ENCODE measurements around the gene MAP3K4. TPM values are rescaled to one million over a fixed set of nuclear protein-coding genes. Genes with fewer than 3 reads are reported as not detected.

MAP3K4 gene
- total RNA-seq, 4 donors from 2014 or later, result 22.5 to 38.0 (median 27.4) TPM

DNA sequence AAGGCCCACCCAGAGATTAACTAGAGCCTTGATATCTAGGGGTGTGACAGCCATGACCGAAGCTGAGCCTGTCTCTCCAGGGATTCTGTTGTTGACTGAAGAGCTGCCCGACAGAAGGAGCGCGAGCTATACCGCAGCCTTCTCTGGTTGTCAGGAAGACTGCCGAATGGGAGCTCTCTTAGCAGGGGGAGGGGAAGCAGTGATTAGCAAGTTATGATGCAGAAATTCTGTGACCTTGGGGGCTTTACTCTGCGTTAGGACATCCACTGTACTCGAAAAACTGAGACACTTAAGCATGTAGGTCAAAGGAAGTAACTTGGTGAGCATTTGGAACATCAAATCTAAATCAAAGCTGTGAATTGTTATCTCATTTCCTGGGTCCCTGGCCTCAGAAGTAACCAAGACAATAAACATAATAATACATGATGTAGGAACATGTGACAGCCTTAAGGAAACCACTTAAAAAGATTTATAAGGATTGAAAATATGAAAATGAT is 84.7 kb downstream of the MAP3K4 start:
- Histone ChIP-seq H3K27me3 (no peaks in the 10 kb centered on the region), H3K36me3 (peaks cover 0 to 96% (median 3%) of the 10 kb centered on the region in 3 donors), H3K9me3 (no peaks in the 10 kb centered on the region), H3K27ac (no peak overlapping the region), H3K4me1 (no peaks in the 10 kb centered on the region), H3K4me3 (no peak overlapping the region)
- no peak for DNase-seq
- WGBS, 2 donors, result 87 to 92% methylated on average over 7 to 8 of the region's 8 CpGs
- intact Hi-C loops (cut with DNase I), result no loop called here
- peak in 1 of 4 donors; percentile 19 for TF ChIP-seq POLR2A (IDR thresholded peaks at IDR 0.05)
- TF ChIP-seq, protein P1, sequence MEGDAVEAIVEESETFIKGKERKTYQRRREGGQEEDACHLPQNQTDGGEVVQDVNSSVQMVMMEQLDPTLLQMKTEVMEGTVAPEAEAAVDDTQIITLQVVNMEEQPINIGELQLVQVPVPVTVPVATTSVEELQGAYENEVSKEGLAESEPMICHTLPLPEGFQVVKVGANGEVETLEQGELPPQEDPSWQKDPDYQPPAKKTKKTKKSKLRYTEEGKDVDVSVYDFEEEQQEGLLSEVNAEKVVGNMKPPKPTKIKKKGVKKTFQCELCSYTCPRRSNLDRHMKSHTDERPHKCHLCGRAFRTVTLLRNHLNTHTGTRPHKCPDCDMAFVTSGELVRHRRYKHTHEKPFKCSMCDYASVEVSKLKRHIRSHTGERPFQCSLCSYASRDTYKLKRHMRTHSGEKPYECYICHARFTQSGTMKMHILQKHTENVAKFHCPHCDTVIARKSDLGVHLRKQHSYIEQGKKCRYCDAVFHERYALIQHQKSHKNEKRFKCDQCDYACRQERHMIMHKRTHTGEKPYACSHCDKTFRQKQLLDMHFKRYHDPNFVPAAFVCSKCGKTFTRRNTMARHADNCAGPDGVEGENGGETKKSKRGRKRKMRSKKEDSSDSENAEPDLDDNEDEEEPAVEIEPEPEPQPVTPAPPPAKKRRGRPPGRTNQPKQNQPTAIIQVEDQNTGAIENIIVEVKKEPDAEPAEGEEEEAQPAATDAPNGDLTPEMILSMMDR (IDR thresholded peaks at IDR 0.05), result no peak

DNA sequence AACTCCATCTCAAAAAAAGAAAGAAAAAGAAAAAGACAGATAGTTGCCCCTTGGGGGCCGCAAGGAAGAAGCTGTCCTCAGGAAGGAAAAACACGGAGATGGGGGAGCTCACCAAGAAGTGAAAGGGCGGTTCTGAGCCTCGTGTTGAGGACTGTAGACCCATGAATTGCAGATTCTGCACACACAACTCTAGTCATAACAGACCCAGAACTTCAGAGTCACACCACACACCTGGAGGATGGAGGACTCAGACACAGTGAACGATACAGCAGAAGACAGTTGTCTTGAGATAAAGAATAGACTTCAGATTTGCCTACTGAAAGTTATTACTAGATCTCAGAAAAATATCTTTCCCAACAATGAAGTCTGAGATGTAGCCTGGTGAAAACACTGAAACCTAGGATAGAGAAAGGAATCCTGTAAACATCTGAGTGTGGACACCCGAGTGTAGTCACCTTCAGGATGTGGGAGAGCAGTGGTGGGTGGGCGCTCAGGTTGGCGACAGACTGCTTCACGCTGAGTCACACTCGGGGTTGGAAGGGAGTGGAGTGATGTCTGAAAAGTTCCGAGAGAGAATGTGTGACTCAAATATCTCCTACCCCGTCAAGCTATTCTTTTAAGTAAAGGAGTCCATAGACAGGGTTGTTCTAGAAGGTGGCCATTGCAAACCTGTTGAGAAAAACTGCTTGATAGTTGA is 88.1 kb downstream of the MAP3K4 start:
- 70 to 74% methylated on average over 12 of the region's 12 CpGs for WGBS, 2 donors
- Histone ChIP-seq H3K4me3 (no peak overlapping the region), H3K4me1 (no peaks in the 10 kb centered on the region), H3K27me3 (no peaks in the 10 kb centered on the region), H3K9me3 (no peaks in the 10 kb centered on the region), H3K36me3 (peaks cover 0 to 99% (median 9%) of the 10 kb centered on the region in 3 donors), H3K27ac (no peak overlapping the region)
- intact Hi-C loops (cut with DNase I), result no loop called here
- TF ChIP-seq POLR2A (IDR thresholded peaks at IDR 0.05), result no peak
- TF ChIP-seq, protein P1 (IDR thresholded peaks at IDR 0.05), result no peak
- DNase-seq, result no peak

DNA sequence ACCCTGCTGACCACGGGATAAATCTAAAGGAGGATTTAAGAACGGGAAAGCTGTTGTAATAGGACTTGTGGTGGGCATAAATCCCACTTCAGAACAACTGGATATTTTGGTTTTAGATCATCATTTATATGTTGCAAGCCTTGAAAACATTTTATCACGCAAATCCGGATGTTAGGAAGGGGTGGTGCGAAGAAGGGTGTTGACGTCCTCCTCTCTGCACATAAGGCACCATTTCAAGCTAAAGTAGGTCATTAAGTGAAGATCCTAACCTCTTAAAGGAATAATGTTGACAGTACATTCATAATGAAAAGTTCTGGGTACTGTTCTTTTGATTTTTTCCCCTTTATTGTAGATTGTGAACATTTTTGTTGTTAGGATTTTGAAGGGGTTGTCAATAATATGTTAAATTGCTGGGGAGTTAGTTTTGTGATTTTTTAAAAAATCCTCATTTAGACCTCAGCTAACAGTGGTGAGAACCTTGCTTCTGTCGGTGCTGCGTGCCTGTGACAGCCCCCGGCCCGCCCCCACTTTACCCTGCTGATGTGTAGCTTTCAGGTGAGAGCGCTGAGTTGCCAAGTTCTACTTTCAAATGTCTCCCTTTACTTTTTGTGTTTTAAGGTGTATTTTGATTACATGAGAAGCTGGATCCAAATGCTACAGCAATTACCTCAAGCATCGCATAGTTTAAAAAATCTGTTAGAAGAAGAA is 88.8 kb downstream of the MAP3K4 start:
- Histone ChIP-seq H3K27ac (no peak overlapping the region), H3K36me3 (peaks cover 0 to 99% (median 13%) of the 10 kb centered on the region in 3 donors), H3K9me3 (no peaks in the 10 kb centered on the region), H3K4me1 (no peaks in the 10 kb centered on the region), H3K27me3 (no peaks in the 10 kb centered on the region), H3K4me3 (no peak overlapping the region)
- DNase-seq, result no peak
- TF ChIP-seq, protein P1 (IDR thresholded peaks at IDR 0.05), result no peak
- TF ChIP-seq POLR2A (IDR thresholded peaks at IDR 0.05), result no peak
- intact Hi-C loops (cut with DNase I), result no loop called here
- 86 to 94% methylated on average over 12 of the region's 12 CpGs for WGBS, 2 donors

DNA sequence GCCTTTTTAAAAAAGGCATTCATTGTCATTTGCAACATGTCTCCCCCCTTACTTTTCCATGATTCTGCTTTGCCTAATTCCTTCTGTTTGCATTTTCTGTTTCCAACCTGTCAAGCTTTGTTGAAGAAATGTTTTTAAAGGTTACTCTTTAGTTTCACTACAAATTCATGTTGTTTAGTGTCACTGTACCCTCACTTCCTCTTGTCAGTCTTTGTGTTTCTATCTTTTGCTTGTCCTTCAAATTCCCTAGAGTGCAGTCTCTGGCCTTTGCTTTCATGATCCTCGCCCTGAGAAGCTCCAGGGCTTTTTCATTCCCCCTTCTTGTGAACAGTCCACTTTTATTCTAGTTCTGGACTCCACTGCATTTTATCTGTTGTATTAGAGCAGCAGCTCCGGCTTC is 90.6 kb downstream of the MAP3K4 start:
- WGBS, 2 donors, result 80 to 87% methylated on average over 2 of the region's 2 CpGs
- DNase-seq, result no peak
- TF ChIP-seq, protein P1 (IDR thresholded peaks at IDR 0.05), result no peak
- no peak for TF ChIP-seq POLR2A (IDR thresholded peaks at IDR 0.05)
- no peaks in the 10 kb centered on the region for H3K27me3 ChIP-seq
- intact Hi-C loops (cut with DNase I), result no loop called here
- peaks cover 0 to 100% (median 19%) of the 10 kb centered on the region in 3 donors for H3K36me3 ChIP-seq
- no peak overlapping the region for H3K4me3 ChIP-seq
- no peaks in the 10 kb centered on the region for H3K9me3 ChIP-seq
- no peaks in the 10 kb centered on the region for H3K4me1 ChIP-seq
- no peak overlapping the region for H3K27ac ChIP-seq

DNA sequence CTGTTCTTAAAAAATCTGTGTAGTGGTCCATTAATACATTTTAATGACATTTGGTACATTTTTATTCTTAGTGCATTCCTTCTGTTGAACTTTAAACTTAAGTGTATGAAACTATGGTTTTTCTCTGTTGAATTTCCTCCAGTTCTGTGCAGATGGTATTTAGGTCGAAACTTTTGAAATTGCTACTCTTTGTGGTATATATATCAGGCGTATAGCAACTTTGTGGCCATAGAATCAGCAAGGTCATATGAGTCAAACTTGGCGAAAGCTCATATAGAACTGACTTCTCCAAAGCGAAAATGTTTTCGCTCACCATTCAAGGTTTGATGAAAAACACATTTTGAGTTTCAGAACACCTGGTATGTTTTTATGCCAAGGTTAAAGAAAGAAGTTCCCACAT is 93.7 kb downstream of the MAP3K4 start:
- TF ChIP-seq, protein P1 (IDR thresholded peaks at IDR 0.05), result no peak
- no peak for TF ChIP-seq POLR2A (IDR thresholded peaks at IDR 0.05)
- WGBS, 2 donors, result 70 to 78% methylated on average over 5 of the region's 5 CpGs
- peaks cover 0 to 100% (median 38%) of the 10 kb centered on the region in 3 donors for H3K36me3 ChIP-seq

More for the DNA sequence above, 93.7 kb downstream of the MAP3K4 start:
- Histone ChIP-seq H3K27me3 (no peaks in the 10 kb centered on the region), H3K4me1 (no peaks in the 10 kb centered on the region), H3K9me3 (no peaks in the 10 kb centered on the region), H3K27ac (no peak overlapping the region), H3K4me3 (no peak overlapping the region)
- no peak for DNase-seq
- intact Hi-C loops (cut with DNase I), result no loop called here

Measured in esophagus squamous epithelium (tissue), 5 donors.